ENCODE measurements around the gene SLC6A19.

SLC6A19 gene

DNA sequence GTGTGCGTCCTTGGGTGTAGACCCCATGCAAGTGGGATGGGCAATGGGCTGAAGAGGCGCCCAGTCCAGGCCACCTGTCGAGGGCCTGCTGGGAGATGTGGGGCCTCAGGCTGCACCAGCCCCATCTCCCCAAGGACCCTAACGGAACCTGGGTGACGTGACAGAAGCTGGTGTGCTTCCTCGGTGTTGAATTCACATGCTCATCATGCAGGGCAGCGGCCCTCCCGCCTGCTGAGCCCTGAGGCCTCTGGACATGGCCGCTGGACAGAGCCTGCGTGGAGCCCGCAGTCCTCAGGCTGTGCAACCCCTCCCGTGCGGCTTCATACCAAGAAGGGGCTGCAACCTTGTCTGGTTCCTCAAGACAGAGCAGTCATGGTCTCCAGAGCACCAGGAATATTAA lies 66.7 kb downstream of the SLC6A19 start:
- Mint-ChIP-seq H3K27ac (no peak overlapping the region), H3K9me3 (no peaks in the 10 kb centered on the region), H3K27me3 (no peaks in the 10 kb centered on the region), H3K36me3 (ENCODE audit: low read depth) (peaks cover 29% of the 10 kb centered on the region), H3K4me1 (ENCODE audit: low read depth) (peaks cover 14% of the 10 kb centered on the region), H3K4me3 (no peak overlapping the region)

DNA sequence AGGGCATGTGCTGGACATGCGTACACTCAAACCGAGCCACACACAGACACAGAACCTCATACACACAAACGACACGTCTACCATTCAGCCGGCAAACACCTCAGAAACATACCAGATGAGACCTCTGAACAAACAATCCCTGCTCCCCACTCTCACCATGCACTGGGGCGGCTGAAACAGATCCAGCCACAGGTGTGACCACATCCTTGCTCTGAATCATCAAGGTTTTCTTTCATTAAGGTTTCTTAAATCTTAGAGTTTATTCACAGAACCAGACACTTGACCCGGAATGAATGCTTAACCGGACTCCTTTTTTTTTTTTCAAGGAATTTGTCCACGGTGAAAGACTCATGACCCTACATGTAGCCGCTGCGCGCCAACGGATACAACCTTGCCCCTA lies 67.3 kb downstream of the SLC6A19 start:
- Mint-ChIP-seq H3K27me3 (no peaks in the 10 kb centered on the region), H3K9me3 (no peaks in the 10 kb centered on the region), H3K27ac (no peak overlapping the region), H3K4me1 (ENCODE audit: low read depth) (peaks cover 14% of the 10 kb centered on the region), H3K36me3 (ENCODE audit: low read depth) (peaks cover 28% of the 10 kb centered on the region), H3K4me3 (no peak overlapping the region)

DNA sequence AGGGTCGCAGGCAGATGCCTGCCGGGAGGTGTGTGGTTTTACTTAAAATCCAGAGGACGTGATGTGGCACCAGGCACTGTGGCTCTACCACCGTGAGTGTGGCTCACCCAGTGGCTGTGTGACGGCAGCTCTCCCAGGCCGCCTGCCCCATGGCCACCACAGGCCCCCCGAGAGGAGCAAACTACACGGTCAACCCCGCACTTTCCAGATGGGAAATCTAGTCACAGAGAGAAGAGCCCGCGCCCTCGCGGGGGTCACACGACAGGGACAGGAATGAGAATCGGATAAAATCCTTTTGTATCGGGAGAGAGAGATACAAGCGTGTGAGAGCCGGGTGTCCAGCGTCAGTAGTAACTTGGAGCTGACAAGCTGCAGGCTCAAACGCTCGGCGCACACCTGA lies 69.0 kb downstream of the SLC6A19 start:
- Mint-ChIP-seq H3K4me3 (no peak overlapping the region), H3K36me3 (ENCODE audit: low read depth) (peaks cover 22% of the 10 kb centered on the region), H3K27ac (no peak overlapping the region), H3K4me1 (ENCODE audit: low read depth) (peaks cover 14% of the 10 kb centered on the region), H3K9me3 (no peaks in the 10 kb centered on the region), H3K27me3 (no peaks in the 10 kb centered on the region)

DNA sequence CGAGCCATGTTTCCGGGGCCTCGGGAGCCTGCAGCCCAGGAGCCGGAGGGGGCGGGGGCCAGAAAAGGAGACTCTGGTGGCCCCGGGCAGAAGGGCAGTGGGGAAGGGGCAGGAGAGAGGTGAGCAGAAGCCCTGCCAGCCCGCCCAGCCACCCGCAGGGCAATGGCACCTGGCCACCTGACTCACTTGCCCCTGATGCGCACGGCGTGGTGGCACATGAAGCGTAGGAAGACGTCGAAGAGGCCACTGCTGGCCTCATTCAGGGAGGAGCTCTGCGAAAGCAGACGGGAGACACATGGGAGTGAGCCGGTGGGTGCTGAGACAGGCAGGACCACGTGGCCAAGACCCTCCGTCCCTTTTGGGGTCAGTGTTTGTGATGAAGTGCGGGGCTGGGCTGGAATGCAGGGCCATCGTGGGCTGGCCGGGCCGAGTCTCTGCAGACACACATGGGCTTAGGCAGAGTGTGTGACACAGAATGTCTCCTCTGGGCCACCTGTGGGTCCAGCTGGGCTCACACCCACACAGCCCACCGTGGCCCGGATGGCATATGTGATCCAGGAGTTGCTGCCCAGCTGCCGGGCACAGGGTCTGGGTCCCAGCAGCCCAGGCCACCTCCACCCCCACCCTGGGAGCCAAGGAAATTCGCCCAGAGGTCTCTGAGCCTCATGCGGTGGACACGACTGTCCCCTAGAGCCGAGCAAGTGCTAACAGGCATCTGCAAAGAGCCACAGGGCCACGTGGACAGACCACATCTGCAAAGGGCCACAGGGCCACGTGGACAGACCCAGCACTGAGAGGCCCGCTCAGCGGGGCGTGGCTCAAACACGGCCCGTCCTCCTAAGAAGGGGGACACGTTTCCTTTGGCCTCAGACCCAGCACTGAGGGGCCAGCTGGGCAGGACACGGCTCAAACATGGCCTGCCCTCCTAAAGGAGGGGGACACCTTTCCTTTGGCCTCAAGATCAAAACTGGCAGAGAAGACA lies 69.8 kb downstream of the SLC6A19 start:
- no peaks in the 10 kb centered on the region for H3K27me3 Mint-ChIP-seq
- no peak overlapping the region for H3K4me3 Mint-ChIP-seq
- no peak overlapping the region for H3K27ac Mint-ChIP-seq
- peaks cover 22% of the 10 kb centered on the region for H3K36me3 Mint-ChIP-seq (ENCODE audit: low read depth)
- H3K4me1 Mint-ChIP-seq (ENCODE audit: low read depth): peaks cover 14% of the 10 kb centered on the region
- H3K9me3 Mint-ChIP-seq: no peaks in the 10 kb centered on the region

DNA sequence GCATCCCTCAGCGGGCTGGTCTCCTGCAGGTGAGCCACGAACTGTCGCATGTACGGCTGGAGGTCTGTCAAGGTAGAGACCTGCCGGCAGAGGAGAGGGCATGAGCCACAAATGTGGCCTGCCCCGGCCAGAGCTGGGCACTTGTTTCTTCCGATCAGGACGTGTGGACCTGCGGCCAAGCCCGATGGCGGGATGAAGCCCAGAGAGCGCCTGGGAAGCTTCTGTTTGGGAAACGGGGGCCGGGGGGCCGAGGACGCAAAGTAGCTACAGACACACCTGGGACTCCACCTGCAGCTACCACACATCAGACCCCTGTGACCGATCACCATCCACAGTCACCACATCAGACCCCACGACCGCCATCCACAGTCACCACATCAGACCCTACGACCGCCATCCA lies 70.8 kb downstream of the SLC6A19 start:
- Mint-ChIP-seq H3K27me3 (no peaks in the 10 kb centered on the region), H3K36me3 (ENCODE audit: low read depth) (peaks cover 13% of the 10 kb centered on the region), H3K27ac (no peak overlapping the region), H3K4me3 (no peak overlapping the region), H3K9me3 (no peaks in the 10 kb centered on the region), H3K4me1 (ENCODE audit: low read depth) (peaks cover 14% of the 10 kb centered on the region)

DNA sequence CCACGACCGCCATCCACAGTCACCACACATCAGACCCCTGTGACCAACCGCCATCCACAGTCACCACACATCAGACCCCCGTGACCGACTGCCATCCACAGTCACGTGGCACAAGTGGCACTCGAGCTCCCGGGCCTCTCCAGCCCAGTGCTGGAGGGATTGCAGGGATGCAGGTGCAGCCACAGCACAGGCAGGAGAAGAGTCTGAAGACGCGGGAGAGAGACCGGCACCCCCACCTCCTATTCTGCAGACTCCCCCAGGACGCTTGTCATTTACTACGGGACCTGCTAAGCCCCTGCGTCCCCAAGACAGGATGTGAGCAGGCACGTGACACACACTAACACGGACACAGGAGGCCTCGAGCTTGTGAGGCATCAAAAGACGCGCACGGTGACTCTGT lies 72.3 kb downstream of the SLC6A19 start:
- H3K36me3 Mint-ChIP-seq (ENCODE audit: low read depth): peaks cover 13% of the 10 kb centered on the region
- no peak overlapping the region for H3K4me3 Mint-ChIP-seq
- H3K4me1 Mint-ChIP-seq (ENCODE audit: low read depth): peaks cover 9% of the 10 kb centered on the region
- no peaks in the 10 kb centered on the region for H3K27me3 Mint-ChIP-seq
- no peak overlapping the region for H3K27ac Mint-ChIP-seq
- no peaks in the 10 kb centered on the region for H3K9me3 Mint-ChIP-seq

DNA sequence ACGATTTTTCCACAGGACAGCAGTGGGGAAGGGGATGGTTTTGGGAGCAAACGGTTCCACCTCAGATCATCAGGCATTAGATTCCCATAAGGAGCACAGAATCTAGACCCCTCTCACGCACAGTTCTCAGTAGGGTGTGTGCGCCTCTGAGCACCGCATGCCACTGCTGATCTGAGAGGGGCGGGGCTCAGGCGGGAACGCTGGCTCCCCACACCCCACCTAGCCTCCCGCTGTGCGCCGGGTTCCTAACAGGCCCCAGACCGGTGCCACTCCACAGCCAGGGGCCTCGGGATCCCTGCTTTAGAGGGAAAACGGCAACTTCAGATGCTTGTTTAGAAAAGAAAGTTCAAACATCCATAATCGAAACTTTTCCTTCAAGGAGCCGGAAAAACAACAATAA lies 73.1 kb downstream of the SLC6A19 start:
- peaks cover 2% of the 10 kb centered on the region for H3K4me1 Mint-ChIP-seq (ENCODE audit: low read depth)
- no peaks in the 10 kb centered on the region for H3K27me3 Mint-ChIP-seq
- H3K36me3 Mint-ChIP-seq (ENCODE audit: low read depth): peaks cover 10% of the 10 kb centered on the region
- H3K4me3 Mint-ChIP-seq: no peak overlapping the region
- no peaks in the 10 kb centered on the region for H3K9me3 Mint-ChIP-seq
- H3K27ac Mint-ChIP-seq: no peak overlapping the region

Measured in stimulated activated naive CD8-positive, alpha-beta T cell treated with anti-CD3 and anti-CD28 coated beads, Interleukin-15, Interleukin-2, amounts not matched to agents 100 ng/mL and 50 ng/mL, for 24 hours (primary cell).